IPS-15b (cell line): ENCODE data around the gene CCDC102A.

Experiments used
- H3K27me3 ChIP-seq: one replicate; pipeline ENCODE4 v1.6.1; 2013; ENCODE audit warnings: low read length; ENCODE audit not compliant: control insufficient read depth, insufficient read depth
- H3K36me3 ChIP-seq: one replicate; pipeline ENCODE4 v1.6.1; 2013; ENCODE audit warnings: low read length; ENCODE audit not compliant: control insufficient read depth, insufficient read depth
- H3K4me1 ChIP-seq: one replicate; pipeline ENCODE4 v1.6.1; 2013; ENCODE audit warnings: mild to moderate bottlenecking, low read length; ENCODE audit not compliant: control insufficient read depth, insufficient read depth
- H3K4me3 ChIP-seq: one replicate; pipeline ENCODE4 v1.5.1; 2013; ENCODE audit warnings: low read depth, low read length
- H3K9ac ChIP-seq: one replicate; pipeline ENCODE4 v1.6.1; 2013; ENCODE audit warnings: low read depth, mild to moderate bottlenecking, low read length
- H3K9me3 ChIP-seq: one replicate; pipeline ENCODE4 v1.6.1; 2013; ENCODE audit warnings: mild to moderate bottlenecking, low read length; ENCODE audit not compliant: control insufficient read depth, insufficient read depth

CCDC102A gene

GRCh38 chr16:57536306-57537193 lies at the start of gene CCDC102A:
CCDC102A (minus strand) TSS chr16:57536571; CDS start chr16:57529177, 7,394 bp downstream.
- peaks cover 7% of the 10 kb centered on the region for H3K36me3 ChIP-seq
- H3K4me1 ChIP-seq: peaks cover 17% of the 10 kb centered on the region
- peak within 1 kb of the TSS; percentile 74 for H3K4me3 ChIP-seq
- H3K27me3 ChIP-seq: peaks cover 7% of the 10 kb centered on the region
- peak within 1 kb of the TSS; percentile 57 for H3K9ac ChIP-seq
- H3K9me3 ChIP-seq: no peaks in the 10 kb centered on the region

GRCh38 chr16:57585051-57585687 lies 48.8 kb upstream of the CCDC102A start:
- H3K9me3 ChIP-seq: peaks cover 4% of the 10 kb centered on the region
- no peaks in the 10 kb centered on the region for H3K4me1 ChIP-seq
- H3K9ac ChIP-seq: no peak overlapping the region
- no peaks in the 10 kb centered on the region for H3K36me3 ChIP-seq
- no peak overlapping the region for H3K4me3 ChIP-seq
- no peaks in the 10 kb centered on the region for H3K27me3 ChIP-seq

GRCh38 chr16:57579361-57579665 lies 42.9 kb upstream of the CCDC102A start:
- H3K4me3 ChIP-seq: no peak overlapping the region
- no peaks in the 10 kb centered on the region for H3K27me3 ChIP-seq
- no peaks in the 10 kb centered on the region for H3K36me3 ChIP-seq
- no peaks in the 10 kb centered on the region for H3K4me1 ChIP-seq
- no peak overlapping the region for H3K9ac ChIP-seq
- H3K9me3 ChIP-seq: no peaks in the 10 kb centered on the region

- no peak overlapping the region for H3K9ac ChIP-seq
- H3K27me3 ChIP-seq: no peaks in the 10 kb centered on the region
- H3K4me3 ChIP-seq: no peak overlapping the region
- no peaks in the 10 kb centered on the region for H3K36me3 ChIP-seq
- H3K4me1 ChIP-seq: no peaks in the 10 kb centered on the region
- H3K9me3 ChIP-seq: no peaks in the 10 kb centered on the region
These were observed 42.4 kb upstream of the CCDC102A start for GRCh38 chr16:57578521-57579360.

GRCh38 chr16:57577691-57578224 lies 41.4 kb upstream of the CCDC102A start:
- Histone ChIP-seq H3K4me1 (no peaks in the 10 kb centered on the region), H3K36me3 (no peaks in the 10 kb centered on the region), H3K9me3 (no peaks in the 10 kb centered on the region), H3K27me3 (no peaks in the 10 kb centered on the region), H3K9ac (no peak overlapping the region), H3K4me3 (no peak overlapping the region)

GRCh38 chr16:57577214-57577613 lies 40.8 kb upstream of the CCDC102A start:
- Histone ChIP-seq H3K4me1 (no peaks in the 10 kb centered on the region), H3K9ac (no peak overlapping the region), H3K27me3 (no peaks in the 10 kb centered on the region), H3K36me3 (no peaks in the 10 kb centered on the region), H3K9me3 (no peaks in the 10 kb centered on the region), H3K4me3 (no peak overlapping the region)

GRCh38 chr16:57576429-57576870 lies 40.1 kb upstream of the CCDC102A start:
- Histone ChIP-seq H3K9me3 (no peaks in the 10 kb centered on the region), H3K36me3 (no peaks in the 10 kb centered on the region), H3K27me3 (no peaks in the 10 kb centered on the region), H3K4me3 (no peak overlapping the region), H3K9ac (no peak overlapping the region), H3K4me1 (no peaks in the 10 kb centered on the region)

- Histone ChIP-seq H3K4me1 (no peaks in the 10 kb centered on the region), H3K9ac (no peak overlapping the region)
These were observed 39.3 kb upstream of the CCDC102A start for GRCh38 chr16:57575468-57576277.

GRCh38 chr16:57574646-57575467 lies 38.5 kb upstream of the CCDC102A start:
- Histone ChIP-seq H3K36me3 (no peaks in the 10 kb centered on the region), H3K27me3 (no peaks in the 10 kb centered on the region), H3K9ac (no peak overlapping the region), H3K9me3 (no peaks in the 10 kb centered on the region), H3K4me1 (no peaks in the 10 kb centered on the region), H3K4me3 (no peak overlapping the region)

More at GRCh38 chr16:57575468-57576277, 39.3 kb upstream of the CCDC102A start:
- Histone ChIP-seq H3K27me3 (no peaks in the 10 kb centered on the region), H3K9me3 (no peaks in the 10 kb centered on the region), H3K4me3 (no peak overlapping the region), H3K36me3 (no peaks in the 10 kb centered on the region)

- Histone ChIP-seq H3K4me3 (no peak overlapping the region), H3K9me3 (no peaks in the 10 kb centered on the region), H3K9ac (no peak overlapping the region), H3K27me3 (no peaks in the 10 kb centered on the region), H3K36me3 (no peaks in the 10 kb centered on the region), H3K4me1 (no peaks in the 10 kb centered on the region)
These were observed 37.7 kb upstream of the CCDC102A start for GRCh38 chr16:57574086-57574485.
